ENCODE measurements around the gene SLCO6A1. TPM values are rescaled to one million over a fixed set of nuclear protein-coding genes. Genes with fewer than 3 reads are reported as not detected.

Gene SLCO6A1
- 0.10 TPM in 2 replicates for polyA plus RNA-seq (2013)

GRCh38 chr5:102498271-102499034 lies at the start of gene SLCO6A1:
TSS of gene SLCO6A1 (minus strand) at chr5:102499001. CDS start at chr5:102498844, 157 bp downstream.
- H3K79me2 ChIP-seq (ENCODE audit: control insufficient read depth, insufficient read depth, low read length, poor library complexity): no peaks in the 10 kb centered on the region
- no CpG with 5 or more reads among the region's 43 CpGs for WGBS (ENCODE audit: extremely low coverage, insufficient coverage, insufficient read length)
- H3K27me3 ChIP-seq (ENCODE audit: insufficient read depth, low read length): no peaks in the 10 kb centered on the region
- H3K14ac ChIP-seq (ENCODE audit: low read length): no peak within 1 kb of the TSS
- H4K8ac ChIP-seq (ENCODE audit: low read depth, low read length): no peak within 1 kb of the TSS
- H4K12ac ChIP-seq (ENCODE audit: low read depth, low read length): no peak within 1 kb of the TSS
- no peak within 1 kb of the TSS for H2AFZ ChIP-seq (ENCODE audit: insufficient read depth, low read length, poor library complexity)
- H3K79me1 ChIP-seq (ENCODE audit: low read length): no peaks in the 10 kb centered on the region
- no peak within 1 kb of the TSS for H2BK12ac ChIP-seq (ENCODE audit: low read length)
- no peak for DNase-seq
- H2BK120ac ChIP-seq (ENCODE audit: insufficient read depth, low read length, poor library complexity): no peak within 1 kb of the TSS
- H3K23ac ChIP-seq (ENCODE audit: low read length): no peak within 1 kb of the TSS
- peaks cover 3% of the 10 kb centered on the region for H3K9me3 ChIP-seq (ENCODE audit: insufficient read depth, low read depth, low read length)
- H3K4ac ChIP-seq (ENCODE audit: low read depth, low read length): no peak within 1 kb of the TSS
- no peaks in the 10 kb centered on the region for H3K36me3 ChIP-seq (ENCODE audit: control insufficient read depth in 1 of 2, insufficient read depth in 2 of 2, low read length in 2 of 2)
- H3K4me2 ChIP-seq (ENCODE audit: low read length): no peak within 1 kb of the TSS
- H3K4me1 ChIP-seq (ENCODE audit: control insufficient read depth in 1 of 2, insufficient read depth in 2 of 2, low read length in 2 of 2): no peaks in the 10 kb centered on the region
- no peak within 1 kb of the TSS for H3K9ac ChIP-seq (ENCODE audit: low read length)
- H2AK5ac ChIP-seq (ENCODE audit: low read length): no peak within 1 kb of the TSS
- H3K27ac ChIP-seq (ENCODE audit: low read depth, low read length): no peak within 1 kb of the TSS
- no peak within 1 kb of the TSS for H4K91ac ChIP-seq (ENCODE audit: low read depth, low read length)
- H3K18ac ChIP-seq (ENCODE audit: low read length): no peak within 1 kb of the TSS
- H3K4me3 ChIP-seq (ENCODE audit: low read depth, low read length): no peak within 1 kb of the TSS
- H2BK5ac ChIP-seq (ENCODE audit: low read depth, low read length, poor library complexity): no peak within 1 kb of the TSS

- Histone ChIP-seq H2BK120ac (ENCODE audit: insufficient read depth, low read length, poor library complexity) (no peak overlapping the region), H3K9me3 (ENCODE audit: insufficient read depth, low read depth, low read length) (no peaks in the 10 kb centered on the region), H3K4me2 (ENCODE audit: low read length) (no peak overlapping the region), H3K27me3 (ENCODE audit: insufficient read depth, low read length) (no peaks in the 10 kb centered on the region), H3K18ac (ENCODE audit: low read length) (no peak overlapping the region), H2AK5ac (ENCODE audit: low read length) (no peak overlapping the region), H2AFZ (ENCODE audit: insufficient read depth, low read length, poor library complexity) (no peak overlapping the region), H3K4me3 (ENCODE audit: low read depth, low read length) (no peak overlapping the region), H4K91ac (ENCODE audit: low read depth, low read length) (no peak overlapping the region), H3K14ac (ENCODE audit: low read length) (no peak overlapping the region), H3K9ac (ENCODE audit: low read length) (no peak overlapping the region), H2BK12ac (ENCODE audit: low read length) (no peak overlapping the region), H3K4me1 (ENCODE audit: control insufficient read depth in 1 of 2, insufficient read depth in 2 of 2, low read length in 2 of 2) (no peaks in the 10 kb centered on the region), H3K79me1 (ENCODE audit: low read length) (no peaks in the 10 kb centered on the region), H3K79me2 (ENCODE audit: control insufficient read depth, insufficient read depth, low read length, poor library complexity) (no peaks in the 10 kb centered on the region), H4K8ac (ENCODE audit: low read depth, low read length) (no peak overlapping the region), H3K23ac (ENCODE audit: low read length) (no peak overlapping the region), H3K27ac (ENCODE audit: low read depth, low read length) (no peak overlapping the region), H3K4ac (ENCODE audit: low read depth, low read length) (no peak overlapping the region), H3K36me3 (ENCODE audit: control insufficient read depth in 1 of 2, insufficient read depth in 2 of 2, low read length in 2 of 2) (no peaks in the 10 kb centered on the region), H2BK5ac (ENCODE audit: low read depth, low read length, poor library complexity) (no peak overlapping the region), H4K12ac (ENCODE audit: low read depth, low read length) (no peak overlapping the region)
- WGBS (ENCODE audit: extremely low coverage, insufficient coverage, insufficient read length): no CpG with 5 or more reads among the region's 4 CpGs
- DNase-seq: no peak
Measured at GRCh38 chr5:102547141-102548035, 48.6 kb upstream of the SLCO6A1 start.

- H2BK5ac ChIP-seq (ENCODE audit: low read depth, low read length, poor library complexity): no peak overlapping the region
- no peaks in the 10 kb centered on the region for H3K4me1 ChIP-seq (ENCODE audit: control insufficient read depth in 1 of 2, insufficient read depth in 2 of 2, low read length in 2 of 2)
- H3K4ac ChIP-seq (ENCODE audit: low read depth, low read length): no peak overlapping the region
- H3K4me2 ChIP-seq (ENCODE audit: low read length): no peak overlapping the region
- H3K79me1 ChIP-seq (ENCODE audit: low read length): no peaks in the 10 kb centered on the region
- no peak overlapping the region for H2BK12ac ChIP-seq (ENCODE audit: low read length)
- H3K4me3 ChIP-seq (ENCODE audit: low read depth, low read length): no peak overlapping the region
- no peak overlapping the region for H3K18ac ChIP-seq (ENCODE audit: low read length)
- WGBS (ENCODE audit: extremely low coverage, insufficient coverage, insufficient read length): no CpG with 5 or more reads among the region's 6 CpGs
- H3K14ac ChIP-seq (ENCODE audit: low read length): no peak overlapping the region
- H3K79me2 ChIP-seq (ENCODE audit: control insufficient read depth, insufficient read depth, low read length, poor library complexity): no peaks in the 10 kb centered on the region
- no peak overlapping the region for H3K23ac ChIP-seq (ENCODE audit: low read length)
- no peak overlapping the region for H2AK5ac ChIP-seq (ENCODE audit: low read length)
- no peak overlapping the region for H3K9ac ChIP-seq (ENCODE audit: low read length)
- no peak overlapping the region for H2BK120ac ChIP-seq (ENCODE audit: insufficient read depth, low read length, poor library complexity)
- no peak overlapping the region for H4K12ac ChIP-seq (ENCODE audit: low read depth, low read length)
- H4K91ac ChIP-seq (ENCODE audit: low read depth, low read length): no peak overlapping the region
- no peaks in the 10 kb centered on the region for H3K27me3 ChIP-seq (ENCODE audit: insufficient read depth, low read length)
- DNase-seq: peak; percentile 1 to 14
- H2AFZ ChIP-seq (ENCODE audit: insufficient read depth, low read length, poor library complexity): no peak overlapping the region
- no peak overlapping the region for H3K27ac ChIP-seq (ENCODE audit: low read depth, low read length)
- no peak overlapping the region for H4K8ac ChIP-seq (ENCODE audit: low read depth, low read length)
- H3K36me3 ChIP-seq (ENCODE audit: control insufficient read depth in 1 of 2, insufficient read depth in 2 of 2, low read length in 2 of 2): no peaks in the 10 kb centered on the region
- H3K9me3 ChIP-seq (ENCODE audit: insufficient read depth, low read depth, low read length): no peaks in the 10 kb centered on the region
Measured at GRCh38 chr5:102545175-102545574, 46.4 kb upstream of the SLCO6A1 start.

- Histone ChIP-seq H2BK5ac (ENCODE audit: low read depth, low read length, poor library complexity) (no peak overlapping the region), H3K79me2 (ENCODE audit: control insufficient read depth, insufficient read depth, low read length, poor library complexity) (no peaks in the 10 kb centered on the region), H3K14ac (ENCODE audit: low read length) (no peak overlapping the region), H3K4me3 (ENCODE audit: low read depth, low read length) (no peak overlapping the region), H3K79me1 (ENCODE audit: low read length) (no peaks in the 10 kb centered on the region), H3K4me2 (ENCODE audit: low read length) (no peak overlapping the region), H2AK5ac (ENCODE audit: low read length) (no peak overlapping the region), H3K23ac (ENCODE audit: low read length) (no peak overlapping the region), H4K8ac (ENCODE audit: low read depth, low read length) (no peak overlapping the region), H3K9me3 (ENCODE audit: insufficient read depth, low read depth, low read length) (no peaks in the 10 kb centered on the region), H3K4me1 (ENCODE audit: control insufficient read depth in 1 of 2, insufficient read depth in 2 of 2, low read length in 2 of 2) (no peaks in the 10 kb centered on the region), H3K27me3 (ENCODE audit: insufficient read depth, low read length) (no peaks in the 10 kb centered on the region), H4K91ac (ENCODE audit: low read depth, low read length) (no peak overlapping the region), H2AFZ (ENCODE audit: insufficient read depth, low read length, poor library complexity) (no peak overlapping the region), H3K18ac (ENCODE audit: low read length) (no peak overlapping the region), H3K36me3 (ENCODE audit: control insufficient read depth in 1 of 2, insufficient read depth in 2 of 2, low read length in 2 of 2) (no peaks in the 10 kb centered on the region), H3K4ac (ENCODE audit: low read depth, low read length) (no peak overlapping the region), H3K9ac (ENCODE audit: low read length) (no peak overlapping the region), H2BK120ac (ENCODE audit: insufficient read depth, low read length, poor library complexity) (no peak overlapping the region), H4K12ac (ENCODE audit: low read depth, low read length) (no peak overlapping the region), H3K27ac (ENCODE audit: low read depth, low read length) (no peak overlapping the region), H2BK12ac (ENCODE audit: low read length) (no peak overlapping the region)
- DNase-seq: no peak
- no CpG with 5 or more reads among the region's 1 CpG for WGBS (ENCODE audit: extremely low coverage, insufficient coverage, insufficient read length)
Measured at GRCh38 chr5:102542057-102542456, 43.3 kb upstream of the SLCO6A1 start.
